GM18951 (cell line): ENCODE results near the gene MN1.

Source experiments
- POLR2A ChIP-seq: IDR thresholded peaks from 4 replicates; pipeline ENCODE4 v1.6.1; 2011; ENCODE audit warnings: mild to moderate bottlenecking; ENCODE audit not compliant: insufficient read length, insufficient read depth; ENCODE audit errors: extremely low read depth
- in situ Hi-C: fragments of 300-500 bp; cut with MboI; formaldehyde crosslinking; loops from one replicate; pipeline ENCODE4 v1.12.0; 2022; ENCODE audit warnings: low sequenced_read_pairs, mixed read lengths, inconsistent platforms; ENCODE audit not compliant: unreplicated experiment

Gene MN1

GRCh38 chr22:27839057-27839660 is 37.6 kb upstream of the MN1 start:
- in situ Hi-C loops = no loop called here
- TF ChIP-seq POLR2A = no peak

- in situ Hi-C loops = no loop called here
- TF ChIP-seq POLR2A = no peak
Observed at GRCh38 chr22:27836181-27836580, 34.6 kb upstream of the MN1 start.

- in situ Hi-C loops = no loop called here
- no peak for TF ChIP-seq POLR2A
Observed at GRCh38 chr22:27835446-27835845, 33.9 kb upstream of the MN1 start.

GRCh38 chr22:27834364-27835185 is 33.0 kb upstream of the MN1 start:
- no peak for TF ChIP-seq POLR2A
- in situ Hi-C loops = no loop called here

GRCh38 chr22:27833803-27834202 is 32.2 kb upstream of the MN1 start:
- TF ChIP-seq POLR2A = no peak
- in situ Hi-C loops = no loop called here

- TF ChIP-seq POLR2A = no peak
- in situ Hi-C loops = no loop called here
Observed at GRCh38 chr22:27832606-27833005, 31.1 kb upstream of the MN1 start.

- in situ Hi-C loops = no loop called here
Observed at GRCh38 chr22:27829620-27830019, 28.1 kb upstream of the MN1 start.

GRCh38 chr22:27827604-27828587 is 26.3 kb upstream of the MN1 start:
- TF ChIP-seq POLR2A = no peak
- in situ Hi-C loops = no loop called here

More at GRCh38 chr22:27829620-27830019, 28.1 kb upstream of the MN1 start:
- no peak for TF ChIP-seq POLR2A

- no peak for TF ChIP-seq POLR2A
Observed at GRCh38 chr22:27825174-27825573, 23.6 kb upstream of the MN1 start.

GRCh38 chr22:27823221-27823620 is 21.7 kb upstream of the MN1 start:
- no peak for TF ChIP-seq POLR2A
- in situ Hi-C loops = no loop called here

More at GRCh38 chr22:27825174-27825573, 23.6 kb upstream of the MN1 start:
- in situ Hi-C loops = no loop called here

- in situ Hi-C loops = no loop called here
- no peak for TF ChIP-seq POLR2A
Observed at GRCh38 chr22:27820896-27821866, 19.6 kb upstream of the MN1 start.

GRCh38 chr22:27816552-27816951 is 15.0 kb upstream of the MN1 start:
- TF ChIP-seq POLR2A = no peak
- in situ Hi-C loops = no loop called here
